Measurements from ENCODE around the gene ALDH8A1. TPM values are rescaled to one million over a fixed set of nuclear protein-coding genes. Genes with fewer than 3 reads are reported as not detected.

ALDH8A1 gene
- total RNA-seq, 1 experiment from 2014 or later = not detected

GRCh38 chr6:134961366-134961765, 11.5 kb upstream of the ALDH8A1 start:
- peaks cover 26% of the 10 kb centered on the region for H3K36me3 ChIP-seq (ENCODE audit: control insufficient read depth, insufficient read depth, low read length)
- ATAC-seq (no peak), DNase-seq (ENCODE audit: low read depth, low spot score) (no peak)

DNA sequence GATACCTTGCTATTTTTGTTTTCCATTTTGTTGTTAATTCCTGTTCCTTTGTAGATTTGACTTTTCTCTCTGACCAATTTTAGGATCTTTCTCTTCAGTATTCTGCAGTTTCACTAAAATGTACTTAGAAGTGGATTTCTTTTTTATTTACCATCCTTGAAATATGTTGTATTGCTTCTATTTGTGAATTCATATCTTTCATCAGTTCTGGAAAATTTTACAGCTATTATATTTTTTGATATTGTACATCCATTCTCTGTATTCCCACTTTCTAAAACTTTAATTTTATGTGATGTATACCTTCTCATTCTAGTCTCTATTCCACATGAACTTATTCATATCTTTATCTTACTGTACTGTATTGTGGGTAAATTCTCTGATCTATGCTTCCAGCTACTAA, 9.7 kb upstream of the ALDH8A1 start:
- ATAC-seq (no peak), DNase-seq (ENCODE audit: low read depth, low spot score) (no peak)
- intact Hi-C loops (cut with micrococcal nuclease; ENCODE audit: unreplicated experiment) (no loop called here), in situ Hi-C loops (cut with HindIII; ENCODE audit: low pct_unique_long_range_greater_than_20kb, low sequenced_read_pairs) (no loop called here)
- Histone ChIP-seq H3K4me1 (ENCODE audit: control insufficient read depth, insufficient read depth, low read length) (no peaks in the 10 kb centered on the region), H3K36me3 (ENCODE audit: control insufficient read depth, insufficient read depth, low read length) (peaks cover 9% of the 10 kb centered on the region), H3K4me3 (ENCODE audit: low read depth in 2 of 2, low read length in 2 of 2) (no peak overlapping the region), H3K27me3 (ENCODE audit: control insufficient read depth, insufficient read depth, low read length) (no peaks in the 10 kb centered on the region), H3K9me3 (ENCODE audit: control insufficient read depth, insufficient read depth, low read depth, low read length) (peaks cover 6% of the 10 kb centered on the region; the same call in 1 of the 2 replicates), H3K27ac (ENCODE audit: low read length) (no peak overlapping the region)
- CTCF ChIA-PET = no interaction called here
- POLR2A ChIA-PET = no interaction called here
- TF ChIP-seq, protein P1, sequence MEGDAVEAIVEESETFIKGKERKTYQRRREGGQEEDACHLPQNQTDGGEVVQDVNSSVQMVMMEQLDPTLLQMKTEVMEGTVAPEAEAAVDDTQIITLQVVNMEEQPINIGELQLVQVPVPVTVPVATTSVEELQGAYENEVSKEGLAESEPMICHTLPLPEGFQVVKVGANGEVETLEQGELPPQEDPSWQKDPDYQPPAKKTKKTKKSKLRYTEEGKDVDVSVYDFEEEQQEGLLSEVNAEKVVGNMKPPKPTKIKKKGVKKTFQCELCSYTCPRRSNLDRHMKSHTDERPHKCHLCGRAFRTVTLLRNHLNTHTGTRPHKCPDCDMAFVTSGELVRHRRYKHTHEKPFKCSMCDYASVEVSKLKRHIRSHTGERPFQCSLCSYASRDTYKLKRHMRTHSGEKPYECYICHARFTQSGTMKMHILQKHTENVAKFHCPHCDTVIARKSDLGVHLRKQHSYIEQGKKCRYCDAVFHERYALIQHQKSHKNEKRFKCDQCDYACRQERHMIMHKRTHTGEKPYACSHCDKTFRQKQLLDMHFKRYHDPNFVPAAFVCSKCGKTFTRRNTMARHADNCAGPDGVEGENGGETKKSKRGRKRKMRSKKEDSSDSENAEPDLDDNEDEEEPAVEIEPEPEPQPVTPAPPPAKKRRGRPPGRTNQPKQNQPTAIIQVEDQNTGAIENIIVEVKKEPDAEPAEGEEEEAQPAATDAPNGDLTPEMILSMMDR (IDR thresholded peaks at IDR 0.05) = no peak
- TF ChIP-seq SIN3A (IDR thresholded peaks at IDR 0.05; ENCODE audit: borderline replicate concordance, insufficient read depth, low read depth, low read length) (no peak), POLR2AphosphoS5 (IDR thresholded peaks at IDR 0.05; ENCODE audit: low read depth, low read length) (no peak)
- BruUV-seq (replicated peaks) = no TSS peak

More at GRCh38 chr6:134961366-134961765, 11.5 kb upstream of the ALDH8A1 start:
- CTCF ChIA-PET = no interaction called here
- TF ChIP-seq, protein P1 (IDR thresholded peaks at IDR 0.05) = no peak
- no peak for TF ChIP-seq POLR2AphosphoS5 (IDR thresholded peaks at IDR 0.05; ENCODE audit: low read depth, low read length)
- H3K27me3 ChIP-seq (ENCODE audit: control insufficient read depth, insufficient read depth, low read length) = no peaks in the 10 kb centered on the region
- in situ Hi-C loops (cut with HindIII; ENCODE audit: low pct_unique_long_range_greater_than_20kb, low sequenced_read_pairs) (no loop called here), intact Hi-C loops (cut with micrococcal nuclease; ENCODE audit: unreplicated experiment) (no loop called here)
- POLR2A ChIA-PET = no interaction called here
- no peaks in the 10 kb centered on the region for H3K4me1 ChIP-seq (ENCODE audit: control insufficient read depth, insufficient read depth, low read length)
- no peak overlapping the region for H3K4me3 ChIP-seq (ENCODE audit: low read depth in 2 of 2, low read length in 2 of 2)
- peaks cover 6% of the 10 kb centered on the region; the same call in 1 of the 2 replicates for H3K9me3 ChIP-seq (ENCODE audit: control insufficient read depth, insufficient read depth, low read depth, low read length)
- no TSS peak for BruUV-seq (replicated peaks)
- no peak overlapping the region for H3K27ac ChIP-seq (ENCODE audit: low read length)

DNA sequence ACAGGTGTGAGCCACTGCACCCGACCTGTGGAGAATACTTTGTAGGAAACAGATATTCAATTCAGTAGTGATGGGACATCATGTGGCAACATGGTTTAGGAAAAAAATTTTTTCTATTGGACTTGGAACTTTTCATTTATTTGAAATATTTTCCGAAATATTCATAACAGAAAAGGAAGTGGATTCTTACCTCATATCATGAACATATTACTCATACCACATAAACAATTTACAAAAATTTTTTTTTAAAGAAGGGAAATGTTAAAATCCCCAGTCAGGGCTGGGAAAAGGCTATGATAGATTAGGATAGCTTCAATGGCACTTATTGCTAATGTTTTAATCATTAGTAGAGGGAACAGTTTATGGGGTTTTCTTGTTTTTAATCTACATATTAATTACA, 6.8 kb upstream of the ALDH8A1 start:
- no peak for DNase-seq (ENCODE audit: low read depth, low spot score)
- ChIA-PET CTCF (no interaction called here), POLR2A (no interaction called here)
- H3K36me3 ChIP-seq (ENCODE audit: control insufficient read depth, insufficient read depth, low read length) = no peaks in the 10 kb centered on the region
- intact Hi-C loops (cut with micrococcal nuclease; ENCODE audit: unreplicated experiment) = no loop called here
- peaks cover 6% of the 10 kb centered on the region; the same call in 1 of the 2 replicates for H3K9me3 ChIP-seq (ENCODE audit: control insufficient read depth, insufficient read depth, low read depth, low read length)
- in situ Hi-C loops (cut with HindIII; ENCODE audit: low pct_unique_long_range_greater_than_20kb, low sequenced_read_pairs) = no loop called here
- TF ChIP-seq, protein P2, sequence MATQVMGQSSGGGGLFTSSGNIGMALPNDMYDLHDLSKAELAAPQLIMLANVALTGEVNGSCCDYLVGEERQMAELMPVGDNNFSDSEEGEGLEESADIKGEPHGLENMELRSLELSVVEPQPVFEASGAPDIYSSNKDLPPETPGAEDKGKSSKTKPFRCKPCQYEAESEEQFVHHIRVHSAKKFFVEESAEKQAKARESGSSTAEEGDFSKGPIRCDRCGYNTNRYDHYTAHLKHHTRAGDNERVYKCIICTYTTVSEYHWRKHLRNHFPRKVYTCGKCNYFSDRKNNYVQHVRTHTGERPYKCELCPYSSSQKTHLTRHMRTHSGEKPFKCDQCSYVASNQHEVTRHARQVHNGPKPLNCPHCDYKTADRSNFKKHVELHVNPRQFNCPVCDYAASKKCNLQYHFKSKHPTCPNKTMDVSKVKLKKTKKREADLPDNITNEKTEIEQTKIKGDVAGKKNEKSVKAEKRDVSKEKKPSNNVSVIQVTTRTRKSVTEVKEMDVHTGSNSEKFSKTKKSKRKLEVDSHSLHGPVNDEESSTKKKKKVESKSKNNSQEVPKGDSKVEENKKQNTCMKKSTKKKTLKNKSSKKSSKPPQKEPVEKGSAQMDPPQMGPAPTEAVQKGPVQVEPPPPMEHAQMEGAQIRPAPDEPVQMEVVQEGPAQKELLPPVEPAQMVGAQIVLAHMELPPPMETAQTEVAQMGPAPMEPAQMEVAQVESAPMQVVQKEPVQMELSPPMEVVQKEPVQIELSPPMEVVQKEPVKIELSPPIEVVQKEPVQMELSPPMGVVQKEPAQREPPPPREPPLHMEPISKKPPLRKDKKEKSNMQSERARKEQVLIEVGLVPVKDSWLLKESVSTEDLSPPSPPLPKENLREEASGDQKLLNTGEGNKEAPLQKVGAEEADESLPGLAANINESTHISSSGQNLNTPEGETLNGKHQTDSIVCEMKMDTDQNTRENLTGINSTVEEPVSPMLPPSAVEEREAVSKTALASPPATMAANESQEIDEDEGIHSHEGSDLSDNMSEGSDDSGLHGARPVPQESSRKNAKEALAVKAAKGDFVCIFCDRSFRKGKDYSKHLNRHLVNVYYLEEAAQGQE (IDR thresholded peaks at IDR 0.05; ENCODE audit: insufficient read depth in 1 of 2, low read depth in 2 of 2, low read length in 1 of 2) = no peak
- TF ChIP-seq POLR2AphosphoS5 (IDR thresholded peaks at IDR 0.05; ENCODE audit: low read depth, low read length) (no peak), TCF7L2 (IDR thresholded peaks at IDR 0.05; ENCODE audit: low read depth, low read length) (no peak), SIN3A (IDR thresholded peaks at IDR 0.05; ENCODE audit: borderline replicate concordance, insufficient read depth, low read depth, low read length) (no peak)
- TF ChIP-seq, protein P1 (IDR thresholded peaks at IDR 0.05) = no peak
- H3K4me1 ChIP-seq (ENCODE audit: control insufficient read depth, insufficient read depth, low read length) = no peaks in the 10 kb centered on the region
- no peak for ATAC-seq
- BruUV-seq (replicated peaks) = no TSS peak
- H3K4me3 ChIP-seq (ENCODE audit: low read depth in 2 of 2, low read length in 2 of 2) = no peak overlapping the region
- no peaks in the 10 kb centered on the region for H3K27me3 ChIP-seq (ENCODE audit: control insufficient read depth, insufficient read depth, low read length)
- no peak overlapping the region for H3K27ac ChIP-seq (ENCODE audit: low read length)
